NT2/D1 (cell line): ENCODE data around the gene ACOX3.

ENCODE experiments used
- SUZ12 ChIP-seq: IDR thresholded peaks from 2 replicates; pipeline ENCODE4 v1.6.1; 2011; ENCODE audit not compliant: insufficient read length, insufficient read depth; ENCODE audit errors: extremely low read depth
- YY1 ChIP-seq: IDR thresholded peaks from 2 replicates; pipeline ENCODE4 v1.6.1; 2011; ENCODE audit not compliant: insufficient read length, insufficient read depth
- ZNF274 ChIP-seq: IDR thresholded peaks from 2 replicates; pipeline ENCODE4 v1.6.1; 2011; ENCODE audit warnings: mild to moderate bottlenecking, low read depth, low read length

GRCh38 chr4:8384397-8385060 lies 56.0 kb downstream of the ACOX3 start:
- TF ChIP-seq SUZ12 (no peak), YY1 (no peak), ZNF274 (no peak)
